Panc1 (cell line): ENCODE results near the gene ORC5. TPM values are rescaled to one million over a fixed set of nuclear protein-coding genes. Genes with fewer than 3 reads are reported as not detected.

Source experiments
- ATAC-seq: fragments of 200-7000 bp; cut with Tn5 transposase; 2 replicates; pipeline ENCODE4 v1.9.1; 2020; ENCODE audit warnings: mild to moderate bottlenecking, moderate library complexity
- BruUV-seq: library from RNA; stranded (reverse); fragments of 400-500 nt; replicated peaks from 2 replicates; lab custom pipeline; 2021; lab: Mats Ljungman, UMichigan
- CTCF ChIA-PET: fragments of 300-600 bp; sonication (Branson Sonifier 250); formaldehyde crosslinking; loops from one replicate; lab custom pipeline; 2022; ENCODE audit warnings: antibody characterized with exemption; lab: Charles Lee
- POLR2A ChIA-PET: fragments of 300-600 bp; sonication (Branson Sonifier 250); formaldehyde crosslinking; loops from one replicate; lab custom pipeline; 2022; ENCODE audit warnings: antibody characterized with exemption; lab: Charles Lee
- DNase-seq: peaks from one replicate; pipeline ENCODE4 v3.0.0-alpha.2; 2010; ENCODE audit warnings: low read depth, low spot score
- H3K27ac ChIP-seq: 2 replicates; pipeline ENCODE4 v1.5.1; 2011; ENCODE audit warnings: mild to moderate bottlenecking, low read length, inconsistent platforms
- H3K27me3 ChIP-seq: fragments of 200-500 bp; sonication (Bioruptor generic); 2 replicates; pipeline ENCODE4 v1.6.0; 2014; ENCODE audit warnings: low read length, inconsistent platforms; ENCODE audit not compliant: control insufficient read depth, insufficient read depth
- H3K36me3 ChIP-seq: fragments of 200-500 bp; sonication (Bioruptor generic); 2 replicates; pipeline ENCODE4 v1.5.1; 2014; ENCODE audit warnings: inconsistent platforms, mild to moderate bottlenecking, low read length, moderate library complexity; ENCODE audit not compliant: control insufficient read depth, insufficient read depth
- H3K4me1 ChIP-seq: 2 replicates; pipeline ENCODE4 v1.5.1; 2011; ENCODE audit warnings: inconsistent platforms, mild to moderate bottlenecking, low read length, moderate library complexity; ENCODE audit not compliant: control insufficient read depth, insufficient read depth
- H3K4me3 ChIP-seq, 2 experiments: 2 replicates each; pipeline ENCODE4 v1.5.1; 2011 to 2012; ENCODE audit warnings: low read depth in 2 of 2, low read length in 2 of 2, mild to moderate bottlenecking in 2 of 2, inconsistent platforms in 1 of 2, moderate library complexity in 1 of 2
- H3K9me3 ChIP-seq: fragments of 200-500 bp; sonication (Bioruptor generic); 2 replicates; pipeline ENCODE4 v1.5.1; 2014; ENCODE audit warnings: low read depth, mild to moderate bottlenecking, inconsistent platforms, low read length, moderate library complexity; ENCODE audit not compliant: control insufficient read depth, insufficient read depth
- POLR2AphosphoS5 ChIP-seq: IDR thresholded peaks from 2 replicates; pipeline ENCODE4 v1.6.1; 2012; ENCODE audit warnings: mild to moderate bottlenecking, low read depth, low read length, moderate library complexity
- REST ChIP-seq, 2 experiments: IDR thresholded peaks; 2 replicates each; pipeline ENCODE4 v1.6.1; 2011 to 2012; ENCODE audit warnings: low read depth in 2 of 2, control low read depth in 1 of 2, low read length in 1 of 2, mild to moderate bottlenecking in 1 of 2, moderate library complexity in 1 of 2; ENCODE audit not compliant: insufficient read depth in 1 of 2
- SIN3A ChIP-seq: IDR thresholded peaks from 2 replicates; pipeline ENCODE4 v1.6.1; 2012; ENCODE audit warnings: low read depth, mild to moderate bottlenecking, low read length, moderate library complexity, borderline replicate concordance; ENCODE audit not compliant: insufficient read depth
- TCF7L2 ChIP-seq: IDR thresholded peaks from 2 replicates; pipeline ENCODE4 v1.6.1; 2011; ENCODE audit warnings: mild to moderate bottlenecking, low read depth, low read length, inconsistent platforms
- in situ Hi-C: cut with HindIII; loops from 2 replicates; pipeline ENCODE4 v1.10.0; 2016; ENCODE audit warnings: low sequenced_read_pairs, low pct_unique_long_range_greater_than_20kb
- intact Hi-C: fragments of 100-400 bp; cut with micrococcal nuclease; formaldehyde crosslinking; loops from one replicate; pipeline ENCODE4 v1.10.0; 2022; ENCODE audit not compliant: unreplicated experiment
- total RNA-seq: library from RNA; stranded (reverse); gene quantifications from one replicate; pipeline ENCODE4 v1.2.1, GENCODE V29; 2021; ENCODE audit not compliant: unreplicated experiment
- TF ChIP-seq, protein P1 (sequence below): fragments of 450-650 bp; IDR thresholded peaks from 2 replicates; pipeline ENCODE4 v1.5.1; 2017; ENCODE audit warnings: mild to moderate bottlenecking

ORC5 gene
- total RNA-seq, 1 experiment from 2014 or later: 24.6 TPM

GRCh38 chr7:104156842-104157277, 51.0 kb downstream of the ORC5 start:
- POLR2A ChIA-PET: no interaction called here
- no peaks in the 10 kb centered on the region for H3K9me3 ChIP-seq
- no TSS peak for BruUV-seq
- TF ChIP-seq, protein P1, sequence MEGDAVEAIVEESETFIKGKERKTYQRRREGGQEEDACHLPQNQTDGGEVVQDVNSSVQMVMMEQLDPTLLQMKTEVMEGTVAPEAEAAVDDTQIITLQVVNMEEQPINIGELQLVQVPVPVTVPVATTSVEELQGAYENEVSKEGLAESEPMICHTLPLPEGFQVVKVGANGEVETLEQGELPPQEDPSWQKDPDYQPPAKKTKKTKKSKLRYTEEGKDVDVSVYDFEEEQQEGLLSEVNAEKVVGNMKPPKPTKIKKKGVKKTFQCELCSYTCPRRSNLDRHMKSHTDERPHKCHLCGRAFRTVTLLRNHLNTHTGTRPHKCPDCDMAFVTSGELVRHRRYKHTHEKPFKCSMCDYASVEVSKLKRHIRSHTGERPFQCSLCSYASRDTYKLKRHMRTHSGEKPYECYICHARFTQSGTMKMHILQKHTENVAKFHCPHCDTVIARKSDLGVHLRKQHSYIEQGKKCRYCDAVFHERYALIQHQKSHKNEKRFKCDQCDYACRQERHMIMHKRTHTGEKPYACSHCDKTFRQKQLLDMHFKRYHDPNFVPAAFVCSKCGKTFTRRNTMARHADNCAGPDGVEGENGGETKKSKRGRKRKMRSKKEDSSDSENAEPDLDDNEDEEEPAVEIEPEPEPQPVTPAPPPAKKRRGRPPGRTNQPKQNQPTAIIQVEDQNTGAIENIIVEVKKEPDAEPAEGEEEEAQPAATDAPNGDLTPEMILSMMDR: peak; percentile 66; the same call in 1 of the 2 replicates
- no peak for TF ChIP-seq TCF7L2
- H3K27ac ChIP-seq: no peak overlapping the region
- H3K4me3 ChIP-seq: no peak overlapping the region
- in situ Hi-C loops (no loop called here), intact Hi-C loops (loop anchor here (5.0 kb wide), 1 partner anchor 710 kb away; the partner anchor contains the start of gene SLC26A5)
- ATAC-seq (no peak), DNase-seq (peak; percentile 17)
- H3K27me3 ChIP-seq: no peaks in the 10 kb centered on the region
- CTCF ChIA-PET: no interaction called here
- peaks cover 6% of the 10 kb centered on the region for H3K36me3 ChIP-seq
- H3K4me1 ChIP-seq: no peaks in the 10 kb centered on the region

DNA sequence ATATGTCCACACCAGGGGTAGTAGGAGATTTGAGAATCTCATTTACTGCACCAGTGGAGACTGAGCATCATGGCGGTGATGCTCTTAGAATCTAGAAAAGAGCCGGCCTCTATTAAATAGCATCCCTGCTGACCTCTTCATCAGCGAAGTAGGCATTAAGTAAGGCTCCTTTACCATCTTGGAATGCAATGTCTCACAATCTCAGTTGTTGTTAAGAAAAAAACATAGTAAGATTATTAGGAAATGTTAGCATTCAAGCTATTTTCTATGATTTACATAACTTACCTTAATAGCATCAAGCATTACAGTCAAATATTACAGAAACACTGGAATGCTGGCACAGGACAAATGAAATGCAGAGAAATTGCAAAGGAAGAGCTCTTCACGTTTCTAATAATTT, 54.5 kb downstream of the ORC5 start:
- no peaks in the 10 kb centered on the region for H3K9me3 ChIP-seq
- no peak overlapping the region for H3K27ac ChIP-seq
- no TSS peak for BruUV-seq
- TF ChIP-seq, protein P1: no peak
- TF ChIP-seq REST (IDR thresholded peaks at IDR 0.05; ENCODE audit: insufficient read depth in 1 of 2, low read depth in 2 of 2, low read length in 1 of 2) (no peak), POLR2AphosphoS5 (no peak), SIN3A (no peak), TCF7L2 (no peak)
- in situ Hi-C loops: no loop called here
- no peaks in the 10 kb centered on the region for H3K27me3 ChIP-seq
- POLR2A ChIA-PET: no interaction called here
- CTCF ChIA-PET: no interaction called here
- no peak overlapping the region for H3K4me3 ChIP-seq
- peaks cover 3% of the 10 kb centered on the region for H3K36me3 ChIP-seq
- no peak for ATAC-seq
- intact Hi-C loops: no loop called here
- H3K4me1 ChIP-seq: no peaks in the 10 kb centered on the region
- DNase-seq: no peak
